A549 (cell line): ENCODE data around the gene SLC35G4.

Source experiments
- CEBPB ChIP-seq, 2 experiments: fragments of >200 bp in 1 of 2; sonication (Bioruptor Twin) in 1 of 2; formaldehyde crosslinking in 1 of 2; IDR thresholded peaks; 2 replicates each; pipeline ENCODE4 v1.6.1; 2012 to 2016
- EHF ChIP-seq: fragments of 250-450 bp; sonication (Bioruptor Pico); IDR thresholded peaks from 2 replicates; pipeline ENCODE4 v1.5.0; 2020; ENCODE audit warnings: mild to moderate bottlenecking
- EP300 ChIP-seq, 2 experiments: fragments of >200 bp; sonication (Bioruptor Twin); formaldehyde crosslinking; IDR thresholded peaks; 2 replicates in 1 of 2; 3 replicates in 1 of 2; pipeline ENCODE4 v1.6.1; 2016 to 2017
- HOXA7 ChIP-seq: fragments of 250-450 bp; sonication (Bioruptor Pico); IDR thresholded peaks from 2 replicates; pipeline ENCODE4 v1.5.0; 2020; ENCODE audit warnings: mild to moderate bottlenecking, moderate library complexity
- MAFK ChIP-seq: fragments of 450-650 bp; IDR thresholded peaks from 2 replicates; pipeline ENCODE4 v1.6.1; 2014; ENCODE audit not compliant: partially characterized antibody
- POLR2A ChIP-seq: IDR thresholded peaks from 2 replicates; pipeline ENCODE4 v1.6.1; 2012; ENCODE audit warnings: mild to moderate bottlenecking, low read length
- POLR2AphosphoS2 ChIP-seq: conservative IDR thresholded peaks from 2 replicates; pipeline ENCODE4 v1.6.1; 2012; ENCODE audit warnings: low read length, improper control_type of control experiment, inconsistent platforms
- RFX5 ChIP-seq: fragments of 450-650 bp; IDR thresholded peaks from 2 replicates; pipeline ENCODE4 v1.7.1; 2014; ENCODE audit warnings: antibody characterized with exemption, mild to moderate bottlenecking, moderate library complexity
- TF ChIP-seq, protein P1 (sequence below): fragments of >200 bp; sonication (Bioruptor Twin); formaldehyde crosslinking; IDR thresholded peaks from 3 replicates; pipeline ENCODE4 v1.5.1; 2016

DNA sequence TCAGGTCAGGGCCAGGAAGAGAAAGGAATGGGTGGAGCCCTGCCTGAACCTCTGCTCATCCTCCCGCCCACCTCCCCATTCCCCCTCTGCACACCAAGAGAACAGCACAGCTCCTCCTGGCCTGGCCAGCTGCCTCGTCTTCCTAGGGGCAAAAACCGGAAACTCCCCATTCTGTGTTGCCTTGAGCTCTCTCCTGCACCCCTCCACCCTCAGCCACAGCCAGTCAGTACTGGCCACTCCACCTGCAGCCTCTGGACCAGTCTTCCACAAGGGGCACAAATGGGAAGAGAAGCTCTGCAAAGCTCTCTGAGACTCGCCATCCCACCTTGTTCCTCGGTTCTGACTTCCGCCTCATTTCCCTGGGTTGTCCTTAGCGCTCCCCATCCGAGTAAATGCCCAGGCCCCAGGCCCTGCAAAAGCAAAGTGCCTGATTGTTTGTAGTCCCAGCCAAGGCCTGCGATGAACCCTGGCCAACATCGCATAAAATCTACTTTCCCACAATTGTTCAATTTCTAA, 39.3 kb upstream of the SLC35G4 start:
- TF ChIP-seq EHF (no peak), POLR2A (no peak), RFX5 (no peak), HOXA7 (no peak), POLR2AphosphoS2 (no peak), MAFK (no peak), EP300 (IDR thresholded peaks at IDR 0.05) (no peak), CEBPB (IDR thresholded peaks at IDR 0.05) (no peak)
- TF ChIP-seq, protein P1, sequence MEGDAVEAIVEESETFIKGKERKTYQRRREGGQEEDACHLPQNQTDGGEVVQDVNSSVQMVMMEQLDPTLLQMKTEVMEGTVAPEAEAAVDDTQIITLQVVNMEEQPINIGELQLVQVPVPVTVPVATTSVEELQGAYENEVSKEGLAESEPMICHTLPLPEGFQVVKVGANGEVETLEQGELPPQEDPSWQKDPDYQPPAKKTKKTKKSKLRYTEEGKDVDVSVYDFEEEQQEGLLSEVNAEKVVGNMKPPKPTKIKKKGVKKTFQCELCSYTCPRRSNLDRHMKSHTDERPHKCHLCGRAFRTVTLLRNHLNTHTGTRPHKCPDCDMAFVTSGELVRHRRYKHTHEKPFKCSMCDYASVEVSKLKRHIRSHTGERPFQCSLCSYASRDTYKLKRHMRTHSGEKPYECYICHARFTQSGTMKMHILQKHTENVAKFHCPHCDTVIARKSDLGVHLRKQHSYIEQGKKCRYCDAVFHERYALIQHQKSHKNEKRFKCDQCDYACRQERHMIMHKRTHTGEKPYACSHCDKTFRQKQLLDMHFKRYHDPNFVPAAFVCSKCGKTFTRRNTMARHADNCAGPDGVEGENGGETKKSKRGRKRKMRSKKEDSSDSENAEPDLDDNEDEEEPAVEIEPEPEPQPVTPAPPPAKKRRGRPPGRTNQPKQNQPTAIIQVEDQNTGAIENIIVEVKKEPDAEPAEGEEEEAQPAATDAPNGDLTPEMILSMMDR, result no peak
